Body of pancreas (tissue), 4 donors: ENCODE measurements around the gene RP9.

Experiments used
- CTCF ChIP-seq, 7 experiments: fragments of 450-650 bp in 4 of 7; fragments of 200-600 bp in 3 of 7; sonication (generic) in 3 of 7; IDR thresholded peaks; one replicate each; pipeline ENCODE4 v1.5.1; 2016 to 2019; ENCODE audit warnings: antibody characterized with exemption in 7 of 7
- POLR2A ChIP-seq, 3 donors: fragments of 450-650 bp; IDR thresholded peaks; one replicate each; pipeline ENCODE4 v1.6.1; 2016; ENCODE audit warnings: antibody characterized with exemption in 3 of 3, mild to moderate bottlenecking in 2 of 3

- TF ChIP-seq POLR2A (IDR thresholded peaks at IDR 0.05) = no peak
- TF ChIP-seq CTCF (IDR thresholded peaks at IDR 0.05) = no peak
Measured at GRCh38 chr7:33075818-33076518, 33.2 kb downstream of the RP9 start.
